Brain microvascular endothelial cell (primary cell): ENCODE measurements around the gene ARHGAP24.
A peak's percentile ranks its signal among the peaks of the same experiment; 100 is the strongest.

ENCODE experiments used
- DNase-seq: peaks from one replicate; pipeline ENCODE4 v3.0.0-alpha.2; 2020
- H3K27ac ChIP-seq: fragments of 250-450 bp; sonication (Bioruptor Pico); 2 replicates; pipeline ENCODE4 v1.5.1; 2020; ENCODE audit warnings: mild to moderate bottlenecking, moderate library complexity
- H3K27me3 ChIP-seq: fragments of 250-450 bp; sonication (Bioruptor Pico); replicated peaks from 2 replicates; pipeline ENCODE4 v1.5.1; 2020; ENCODE audit warnings: mild to moderate bottlenecking
- H3K36me3 ChIP-seq: fragments of 250-450 bp; sonication (Bioruptor Pico); replicated peaks from 2 replicates; pipeline ENCODE4 v1.5.1; 2020; ENCODE audit warnings: mild to moderate bottlenecking
- H3K4me3 ChIP-seq: 2 replicates; pipeline ENCODE4 v1.5.1; 2011; ENCODE audit warnings: low read depth, mild to moderate bottlenecking, control low read depth, low read length, moderate library complexity
- CTCF ChIP-seq: IDR thresholded peaks from 2 replicates; pipeline ENCODE4 v1.5.1; 2011; ENCODE audit warnings: low read depth, mild to moderate bottlenecking, moderate library complexity, low read length, control low read depth, inconsistent platforms; ENCODE audit errors: missing control alignments
- in situ Hi-C: cut with HindIII; loops from 2 replicates; pipeline ENCODE4 v1.10.0; 2017; ENCODE audit warnings: low sequenced_read_pairs, low pct_ligation_motif_present

ARHGAP24 gene

GRCh38 chr4:85803856-85804255, 328.9 kb downstream of the ARHGAP24 start:
- H3K27me3 ChIP-seq: no peaks in the 10 kb centered on the region
- in situ Hi-C loops: no loop called here
- TF ChIP-seq CTCF: no peak
- no peak overlapping the region for H3K4me3 ChIP-seq
- DNase-seq: no peak
- H3K27ac ChIP-seq: no peak overlapping the region
- no peaks in the 10 kb centered on the region for H3K36me3 ChIP-seq

- Histone ChIP-seq H3K27ac (no peak overlapping the region), H3K27me3 (no peaks in the 10 kb centered on the region), H3K36me3 (no peaks in the 10 kb centered on the region), H3K4me3 (no peak overlapping the region)
- DNase-seq: no peak
- no peak for TF ChIP-seq CTCF
- in situ Hi-C loops: no loop called here
Measured at GRCh38 chr4:85805891-85806290, 330.9 kb downstream of the ARHGAP24 start.

- DNase-seq: no peak
- H3K36me3 ChIP-seq: no peaks in the 10 kb centered on the region
- no peaks in the 10 kb centered on the region for H3K27me3 ChIP-seq
- in situ Hi-C loops: no loop called here
- H3K4me3 ChIP-seq: no peak overlapping the region
- H3K27ac ChIP-seq: no peak overlapping the region
- no peak for TF ChIP-seq CTCF
Measured at GRCh38 chr4:85806334-85806733, 331.4 kb downstream of the ARHGAP24 start.

- in situ Hi-C loops: no loop called here
- peak; percentile 8 for TF ChIP-seq CTCF
- peak overlapping the region; percentile 82 for H3K27ac ChIP-seq
- no peaks in the 10 kb centered on the region for H3K36me3 ChIP-seq
- DNase-seq: peak; percentile 82
- no peak overlapping the region for H3K4me3 ChIP-seq
- no peaks in the 10 kb centered on the region for H3K27me3 ChIP-seq
Measured at GRCh38 chr4:85807247-85807950, 332.4 kb downstream of the ARHGAP24 start.

GRCh38 chr4:85808104-85808503, 333.2 kb downstream of the ARHGAP24 start:
- H3K27ac ChIP-seq: peak overlapping the region; percentile 82
- in situ Hi-C loops: no loop called here
- H3K4me3 ChIP-seq: no peak overlapping the region
- TF ChIP-seq CTCF: no peak
- H3K27me3 ChIP-seq: no peaks in the 10 kb centered on the region
- no peak for DNase-seq
- H3K36me3 ChIP-seq: no peaks in the 10 kb centered on the region

GRCh38 chr4:85808864-85809263, 333.9 kb downstream of the ARHGAP24 start:
- in situ Hi-C loops: no loop called here

More at GRCh38 chr4:85808864-85809263, 333.9 kb downstream of the ARHGAP24 start:
- DNase-seq: no peak
- H3K4me3 ChIP-seq: no peak overlapping the region
- H3K27me3 ChIP-seq: no peaks in the 10 kb centered on the region
- H3K27ac ChIP-seq: no peak overlapping the region
- no peak for TF ChIP-seq CTCF
- no peaks in the 10 kb centered on the region for H3K36me3 ChIP-seq
